Stimulated activated CD8-positive, alpha-beta memory T cell treated with anti-CD3 and anti-CD28 coated beads, Interleukin-4, amount 100 ng/mL, for 1 hour (primary cell): Measurements from ENCODE around the gene CEP104.

Source experiments
- DNase-seq, 2 donors: peaks; one replicate each; pipeline ENCODE4 v3.0.0-alpha.2; 2020; ENCODE audit warnings: low read depth in 2 of 2, low spot score in 1 of 2

CEP104 gene

DNA sequence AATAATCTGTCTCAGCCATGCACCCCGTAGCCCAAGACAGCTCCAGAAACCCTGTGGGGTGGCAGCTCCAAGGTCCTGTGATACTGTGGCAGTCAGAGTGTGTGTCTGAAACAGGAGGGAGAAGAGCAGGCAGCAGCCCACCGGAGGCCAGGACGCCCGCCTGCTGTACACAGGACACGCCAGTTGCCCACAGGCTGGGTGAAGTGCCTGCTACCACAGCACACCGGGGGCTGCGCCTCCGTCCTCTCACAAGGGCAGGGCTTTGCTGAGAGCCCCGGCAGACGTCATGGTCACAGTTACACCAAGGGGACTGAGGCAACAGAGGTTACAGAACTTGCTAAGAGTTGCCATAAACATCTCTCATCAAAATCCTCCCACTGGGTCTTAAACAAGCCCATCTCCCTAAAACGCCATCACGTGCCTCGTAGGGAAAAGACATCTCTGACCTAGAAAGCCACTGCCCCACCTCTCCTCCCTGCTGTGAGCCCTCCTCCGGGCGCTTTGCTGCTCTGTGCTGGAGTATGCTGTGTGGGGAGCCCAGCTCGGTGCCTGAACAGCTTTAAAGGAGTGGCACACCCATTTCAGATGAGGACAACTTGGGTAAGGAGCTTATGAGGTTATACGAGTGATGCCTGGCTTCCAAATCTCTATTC is 37.7 kb upstream of the CEP104 start:
- no peak for DNase-seq

DNA sequence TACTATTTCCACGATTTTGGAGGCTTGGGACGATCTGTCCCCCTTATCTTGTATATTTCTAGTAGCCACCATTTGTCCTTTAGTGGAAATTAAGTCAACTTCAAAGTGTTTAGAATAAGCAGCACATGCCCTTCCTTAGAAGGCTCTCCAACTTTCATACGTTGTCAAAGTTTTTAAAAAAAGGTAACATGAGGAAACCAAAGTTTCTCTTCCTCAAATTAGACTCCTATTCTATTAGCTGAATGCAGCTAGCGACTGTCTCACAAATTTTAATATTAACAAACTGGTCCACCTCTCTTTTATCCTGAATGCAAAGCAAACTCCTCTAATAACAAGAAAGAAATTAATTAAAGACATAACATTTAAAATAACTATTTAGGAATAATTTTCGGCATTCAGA is 36.2 kb upstream of the CEP104 start:
- DNase-seq = no peak

DNA sequence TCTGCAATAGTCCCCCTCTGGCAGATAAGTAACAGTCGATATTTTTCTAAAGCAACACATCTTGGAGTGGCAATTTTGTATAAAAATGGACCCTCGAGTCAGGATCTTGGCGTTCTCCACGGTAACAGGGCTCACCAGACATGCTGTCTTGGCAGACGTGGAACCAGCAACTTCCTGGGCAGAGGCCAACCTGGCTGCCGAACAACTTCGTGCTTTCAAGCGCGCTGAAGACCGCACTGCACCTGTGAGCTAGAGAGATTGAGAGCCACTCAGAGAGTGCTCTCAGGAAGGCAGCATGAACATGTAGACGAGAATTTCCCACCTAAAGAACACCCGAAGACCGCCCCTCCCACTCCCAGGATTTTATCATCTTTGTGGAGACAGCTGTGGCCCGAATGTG is 35.7 kb upstream of the CEP104 start:
- DNase-seq = no peak

DNA sequence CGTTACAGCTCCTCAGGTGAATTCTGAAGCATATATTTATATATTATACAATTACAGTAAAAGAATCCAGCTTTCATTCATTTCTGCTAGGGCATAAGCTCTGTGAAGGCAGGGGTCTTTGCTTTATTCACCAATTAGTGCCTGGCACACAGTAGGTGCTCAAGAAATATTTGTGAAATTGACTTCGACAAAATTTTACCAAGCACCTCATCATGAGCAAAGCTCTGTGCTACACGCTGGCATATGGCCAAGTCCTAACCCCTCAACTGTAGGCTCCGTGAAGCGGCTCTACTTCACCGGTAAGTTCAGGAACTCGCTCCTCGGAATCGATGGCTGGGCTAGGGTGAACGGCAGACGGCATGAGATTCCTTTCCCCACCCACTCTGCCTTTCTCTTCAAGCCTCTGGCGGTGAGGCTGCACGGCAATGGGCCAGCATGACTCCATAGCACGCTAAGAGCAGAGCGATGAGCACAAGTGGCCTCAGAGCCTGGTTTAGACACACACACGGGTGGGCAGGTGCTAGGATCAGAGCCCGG is 34.4 kb upstream of the CEP104 start:
- DNase-seq = no peak

DNA sequence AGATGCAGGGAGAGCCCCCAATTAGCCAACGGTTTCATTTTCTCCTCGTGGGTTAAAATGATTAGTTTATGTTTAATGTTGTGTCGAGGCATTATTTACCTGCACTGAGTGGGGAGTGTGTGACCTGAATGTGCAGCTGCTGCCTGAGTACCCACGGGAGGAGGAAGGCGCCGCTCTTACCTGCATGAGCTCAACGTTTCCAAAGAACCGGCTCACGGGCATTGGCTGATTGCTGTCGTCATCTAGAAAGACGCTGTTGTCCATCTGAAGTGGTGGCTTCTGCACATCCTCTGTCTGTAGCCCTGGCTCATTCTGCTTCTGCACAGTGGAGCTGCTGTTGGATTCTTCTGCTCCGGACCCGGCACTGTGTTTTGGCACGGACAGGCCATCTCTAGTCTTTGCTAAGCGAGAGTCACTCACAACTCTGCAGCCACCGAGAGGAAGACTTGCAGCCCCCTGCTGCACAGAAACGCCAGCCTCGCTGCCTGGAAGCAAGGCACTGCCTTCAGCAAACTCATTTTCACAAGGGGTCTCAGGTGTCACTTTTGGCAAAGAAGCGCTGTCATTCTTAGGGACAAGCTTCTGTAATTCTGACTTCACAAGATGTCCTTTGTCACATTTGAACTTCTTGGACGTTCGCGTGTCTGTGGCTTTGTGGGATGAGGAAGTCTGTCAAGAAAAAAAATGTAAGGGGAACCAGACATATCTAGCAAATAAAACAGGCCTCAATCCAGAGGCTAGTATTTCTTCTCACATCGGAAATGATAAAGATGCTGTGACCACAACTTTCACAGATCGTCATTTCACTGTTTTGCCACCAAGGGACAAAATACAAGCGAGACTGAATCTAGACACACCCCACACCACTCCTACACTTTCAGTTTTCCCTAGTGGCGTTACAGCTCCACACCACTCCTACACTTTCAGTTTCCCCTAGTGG is 33.6 kb upstream of the CEP104 start:
- DNase-seq = no peak

DNA sequence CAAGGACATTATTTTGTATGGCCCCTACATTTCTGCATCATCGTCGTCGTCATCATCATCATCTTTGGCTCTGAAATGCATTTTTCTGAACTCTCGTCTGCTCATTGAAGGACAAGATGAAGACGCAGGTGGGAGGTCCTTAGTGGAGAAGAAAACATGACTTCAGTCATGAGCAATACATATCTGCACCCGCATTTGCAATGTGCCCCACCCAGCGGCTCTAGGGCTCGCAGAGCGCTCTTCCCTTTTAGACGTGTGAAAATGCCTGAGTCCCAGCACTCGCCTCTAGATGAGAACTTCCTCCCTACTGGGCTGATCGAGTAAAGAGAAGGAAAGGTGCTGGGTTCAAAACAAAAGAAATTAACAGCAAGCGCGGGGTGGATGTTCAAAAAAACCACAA is 32.9 kb upstream of the CEP104 start:
- DNase-seq = no peak

DNA sequence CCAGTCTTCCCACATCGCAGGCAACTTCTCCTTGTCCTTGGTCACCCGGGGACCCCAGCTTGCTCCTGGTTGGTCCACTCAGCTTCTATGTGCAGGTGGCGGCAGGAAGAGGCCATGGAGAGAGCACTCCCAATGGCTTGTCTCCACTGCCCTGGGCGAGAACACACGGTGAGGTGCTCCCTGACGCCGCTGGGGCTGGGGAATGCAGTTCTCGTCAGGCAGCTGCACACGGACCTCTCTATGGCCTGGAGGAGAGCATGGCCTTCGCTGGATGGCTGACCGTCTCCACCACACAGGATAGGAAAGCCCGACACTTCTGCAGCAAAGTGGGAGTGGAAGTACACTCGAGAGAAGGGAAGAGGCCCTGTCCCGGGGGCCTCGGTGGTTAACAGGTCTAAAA is 31.3 kb upstream of the CEP104 start:
- no peak for DNase-seq

DNA sequence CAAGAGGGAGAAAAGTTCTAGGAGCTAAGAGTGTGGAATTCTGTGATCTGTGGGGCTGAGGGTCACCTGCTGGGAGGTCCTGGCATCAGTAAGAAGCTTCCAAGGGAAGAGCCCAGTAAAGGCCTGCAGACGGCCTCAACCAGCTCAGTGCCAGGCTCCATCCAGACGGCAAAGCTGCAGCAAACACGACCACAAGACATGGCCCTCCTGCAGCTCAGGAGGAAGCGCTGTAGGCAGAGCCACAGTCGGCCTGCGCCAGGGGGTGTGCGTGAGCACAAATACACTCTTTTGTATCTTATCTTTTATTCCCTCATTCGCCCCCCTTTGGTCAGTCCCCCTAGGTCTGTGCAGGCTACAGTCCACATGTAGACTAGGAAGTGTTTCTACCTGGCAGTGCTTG is 29.7 kb upstream of the CEP104 start:
- no peak for DNase-seq

DNA sequence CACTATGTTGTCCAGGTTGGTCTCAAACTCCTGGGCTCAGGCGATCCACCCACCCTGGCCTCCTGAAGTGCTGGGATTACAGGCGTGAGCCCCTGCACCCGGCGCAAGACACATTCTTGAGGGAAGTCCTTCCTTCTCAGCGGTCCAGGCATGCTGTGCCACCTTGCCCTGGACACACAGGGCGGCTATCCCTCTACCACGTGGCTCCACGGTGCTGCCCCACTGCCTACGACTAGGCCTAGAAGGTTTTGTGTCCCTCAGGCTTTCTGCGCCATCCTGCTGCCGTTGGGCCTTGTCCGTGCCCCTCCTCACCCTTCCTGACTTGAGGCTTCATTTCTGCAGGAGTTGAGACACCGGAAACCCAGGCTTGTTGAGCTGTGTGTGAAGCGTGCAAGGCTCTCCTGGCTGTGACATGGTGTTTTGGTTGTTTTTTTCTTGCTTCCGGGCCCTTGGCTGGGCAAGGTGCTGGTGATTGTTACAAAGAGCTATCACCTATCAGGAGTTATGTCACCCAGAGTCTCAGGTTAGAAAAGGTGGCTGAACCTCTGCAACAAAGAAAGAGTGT is 29.2 kb upstream of the CEP104 start:
- DNase-seq = no peak

DNA sequence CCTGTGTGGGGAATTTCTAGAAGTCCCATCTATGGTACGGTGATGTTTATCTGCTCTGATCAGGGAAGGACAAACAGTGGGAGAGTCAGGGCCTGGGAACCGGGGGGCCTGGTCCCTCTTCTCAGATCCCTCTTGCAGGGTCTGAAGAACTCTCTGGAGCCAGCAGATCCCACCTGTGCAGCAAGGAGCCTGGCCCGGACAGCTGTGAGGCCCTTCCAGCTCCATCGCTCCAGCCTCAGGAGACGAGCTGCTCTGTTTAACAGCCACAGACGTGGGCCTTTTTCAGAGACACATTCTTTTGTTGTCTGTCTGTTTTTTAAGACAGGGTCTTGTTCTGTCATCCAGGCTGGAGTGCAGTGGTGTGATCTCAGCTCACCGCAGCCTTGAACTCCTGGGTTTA is 28.6 kb upstream of the CEP104 start:
- no peak for DNase-seq

DNA sequence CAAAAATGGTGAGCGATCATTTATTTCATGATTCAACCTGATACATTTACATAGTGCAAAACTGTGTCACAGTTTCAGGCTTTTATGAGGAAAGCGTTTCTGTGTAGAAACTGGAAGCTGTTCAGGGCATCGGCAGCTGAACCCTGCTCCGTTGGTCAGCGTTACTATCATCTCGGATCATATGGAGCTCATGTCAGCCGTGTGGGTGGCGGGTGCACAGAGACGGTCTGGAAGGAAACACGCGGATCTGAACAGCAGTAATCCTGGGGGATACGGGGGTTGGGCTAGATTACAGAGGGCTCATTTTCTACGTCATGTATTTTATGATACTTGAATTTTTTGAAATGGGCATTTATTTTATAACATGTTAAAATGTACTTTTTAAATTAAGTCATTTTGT is 28.0 kb upstream of the CEP104 start:
- DNase-seq = no peak

DNA sequence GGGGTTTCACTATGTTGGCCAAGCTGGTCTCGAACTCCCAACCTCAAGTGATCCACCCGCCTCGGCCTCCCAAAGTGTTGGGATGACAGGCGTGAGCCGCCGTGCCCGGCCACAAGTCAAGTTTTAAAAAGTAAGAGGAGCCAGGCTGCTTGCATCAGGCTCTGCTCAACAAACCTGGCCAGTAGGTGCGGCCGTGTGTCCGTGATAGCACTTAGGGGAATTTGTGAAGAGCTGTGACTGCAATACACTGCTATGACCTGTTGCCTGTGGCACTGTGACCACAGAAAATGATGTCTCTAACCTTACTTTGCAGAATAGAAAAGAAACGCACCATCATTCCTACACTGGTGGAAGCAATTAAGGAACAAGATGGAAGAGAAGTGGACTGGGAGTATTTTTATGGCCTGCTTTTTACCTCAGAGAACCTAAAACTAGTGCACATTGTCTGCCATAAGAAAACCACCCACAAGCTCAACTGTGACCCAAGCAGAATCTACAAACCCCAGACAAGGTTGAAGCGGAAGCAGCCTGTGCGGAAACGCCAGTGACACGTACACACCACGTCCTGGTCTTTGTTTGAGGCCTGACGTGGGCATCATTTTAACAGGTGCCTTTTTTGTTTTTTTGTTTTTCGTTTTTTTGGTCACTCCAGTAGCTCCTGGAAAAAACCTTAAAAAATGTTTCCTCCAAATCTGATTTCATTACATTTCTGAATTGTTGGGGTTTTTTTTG is 26.3 kb upstream of the CEP104 start:
- no peak for DNase-seq

DNA sequence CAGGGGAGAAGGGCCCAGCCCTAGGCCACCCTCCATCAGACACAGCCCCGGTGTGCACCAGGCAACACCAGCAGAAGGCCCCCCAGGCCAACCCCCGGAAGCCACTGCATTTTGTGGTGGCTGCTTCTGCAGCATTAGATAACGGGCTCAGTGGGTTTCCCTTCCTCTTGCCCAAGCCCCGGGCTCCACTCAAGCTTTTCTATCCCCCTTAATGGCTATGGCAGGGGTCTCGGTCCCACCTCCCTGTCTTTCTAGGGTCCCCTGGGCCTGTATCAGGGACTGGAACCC is 24.1 kb upstream of the CEP104 start:
- DNase-seq = no peak

DNA sequence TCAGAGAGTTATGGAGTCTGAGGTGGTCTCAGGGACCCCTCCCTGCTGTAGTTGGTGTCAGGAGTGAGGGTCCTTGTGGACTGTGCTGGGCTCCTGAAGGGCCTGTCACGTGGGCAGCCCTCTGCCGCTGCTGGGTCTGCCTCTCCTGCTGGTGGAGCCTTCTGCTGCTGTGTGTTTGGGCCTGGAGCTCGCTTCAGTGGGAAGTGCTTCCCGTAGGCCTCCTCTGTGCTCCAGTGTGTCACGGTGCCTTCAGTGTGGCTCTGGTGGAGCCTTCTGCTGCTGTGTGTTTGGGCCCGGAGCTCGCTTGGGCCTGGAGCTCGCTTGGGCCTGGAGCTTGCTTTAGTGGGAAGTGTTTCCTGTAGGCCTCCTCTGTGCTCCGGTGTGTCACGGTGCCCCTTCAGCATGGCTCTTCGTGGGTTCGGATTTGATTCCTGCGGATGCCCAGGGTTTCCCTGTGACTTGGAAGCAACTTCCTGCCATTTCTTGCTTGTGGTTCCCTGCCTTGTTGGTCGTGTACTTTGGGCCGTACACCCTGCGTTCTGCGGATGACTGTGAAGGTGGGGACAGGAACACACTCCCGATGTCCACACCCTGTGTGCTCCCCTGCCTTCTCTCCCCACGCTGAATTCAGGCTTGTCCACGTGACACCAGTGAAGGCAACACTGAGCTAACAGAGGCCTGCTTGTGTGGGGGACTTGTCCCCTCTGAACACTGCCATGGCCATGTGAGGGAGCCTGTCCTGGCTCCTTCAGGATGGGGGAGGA is 23.6 kb upstream of the CEP104 start:
- no peak for DNase-seq

DNA sequence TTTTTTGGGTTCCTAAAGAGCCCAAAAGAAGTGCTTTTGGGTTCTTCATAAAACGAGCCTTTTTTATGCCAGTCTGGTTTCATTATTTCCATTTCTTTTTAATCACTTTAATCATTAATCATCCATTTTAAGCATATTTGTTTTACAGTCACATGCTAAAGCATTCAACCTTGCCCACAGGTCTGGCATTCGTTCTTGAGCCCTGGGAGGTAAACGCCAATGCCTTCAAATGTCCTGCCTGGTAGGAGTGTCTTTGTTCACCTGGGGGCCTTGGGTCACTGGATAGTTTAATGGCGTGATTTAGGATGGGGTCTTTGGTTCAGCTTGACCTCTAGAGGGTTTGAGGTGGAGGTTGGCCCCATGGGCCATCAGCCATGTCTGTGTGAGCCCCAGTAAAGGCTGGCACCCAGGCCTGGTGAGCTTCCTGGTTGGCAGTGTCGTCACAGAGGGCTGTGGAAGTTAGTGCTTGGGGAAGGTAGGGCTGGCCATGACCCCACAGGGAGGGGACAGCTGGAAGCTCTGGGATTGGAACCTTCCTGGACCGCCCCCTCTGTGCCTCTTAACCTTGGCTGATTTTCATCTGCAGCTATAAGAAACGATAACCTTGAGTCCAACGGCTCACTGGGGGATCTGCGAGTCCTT is 22.9 kb upstream of the CEP104 start:
- no peak for DNase-seq

DNA sequence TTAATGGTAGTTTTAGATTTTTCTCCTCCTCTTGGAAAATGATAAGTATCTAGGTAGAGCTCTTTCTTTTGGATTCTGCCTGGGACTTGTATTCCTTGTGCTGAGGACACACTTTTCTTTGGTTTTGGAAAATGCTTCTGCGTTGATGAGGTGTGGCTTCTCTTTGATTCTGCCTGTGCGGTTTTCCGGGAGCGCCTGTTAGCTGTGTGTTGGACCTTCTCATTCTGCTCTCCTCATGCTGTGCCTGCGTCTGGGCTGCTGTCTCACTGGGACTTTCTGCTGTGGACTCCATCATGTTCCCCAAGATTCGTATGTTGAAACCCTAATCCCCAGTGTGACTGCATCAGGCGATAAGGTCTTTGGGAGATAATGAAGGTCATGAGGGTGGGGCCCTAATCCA is 22.1 kb upstream of the CEP104 start:
- DNase-seq = no peak

DNA sequence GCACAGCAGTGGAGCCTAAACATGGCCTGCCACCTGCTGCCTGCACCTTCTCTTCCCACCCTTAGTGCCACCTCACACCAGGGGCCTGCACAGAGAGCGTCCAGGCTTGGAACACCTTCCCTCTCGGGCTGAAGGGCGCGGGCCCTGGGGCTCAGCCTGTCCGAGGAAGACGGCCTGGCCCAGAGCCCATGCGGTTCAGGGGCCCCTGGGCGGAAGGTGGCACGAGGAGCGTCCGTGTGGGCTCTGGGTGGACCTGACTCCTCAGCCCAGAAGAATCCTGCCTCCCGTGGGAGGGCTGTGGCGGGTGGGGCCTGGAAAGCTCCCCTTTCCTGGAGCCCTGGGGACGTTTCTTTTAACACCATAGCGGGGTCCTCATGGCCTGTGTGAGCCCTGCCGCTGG is 19.7 kb upstream of the CEP104 start:
- DNase-seq = no peak

DNA sequence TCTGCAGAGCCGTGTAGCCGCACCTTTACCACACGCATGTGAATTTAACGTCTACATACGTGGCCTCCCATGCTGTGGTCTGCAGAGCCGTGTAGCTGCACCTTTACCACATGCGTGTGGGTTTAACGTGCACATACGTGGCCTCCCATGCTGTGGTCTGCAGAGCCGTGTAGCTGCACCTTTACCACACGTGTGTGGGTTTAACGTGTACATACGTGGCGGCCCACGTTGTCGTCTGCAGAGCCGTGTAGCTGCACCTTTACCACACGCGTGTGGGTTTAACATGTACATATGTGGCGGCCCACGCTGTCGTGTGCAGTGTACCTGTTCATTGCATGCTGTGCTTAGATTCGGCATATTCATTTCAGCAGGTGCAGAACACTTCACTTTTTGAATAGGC is 17.7 kb upstream of the CEP104 start:
- no peak for DNase-seq

DNA sequence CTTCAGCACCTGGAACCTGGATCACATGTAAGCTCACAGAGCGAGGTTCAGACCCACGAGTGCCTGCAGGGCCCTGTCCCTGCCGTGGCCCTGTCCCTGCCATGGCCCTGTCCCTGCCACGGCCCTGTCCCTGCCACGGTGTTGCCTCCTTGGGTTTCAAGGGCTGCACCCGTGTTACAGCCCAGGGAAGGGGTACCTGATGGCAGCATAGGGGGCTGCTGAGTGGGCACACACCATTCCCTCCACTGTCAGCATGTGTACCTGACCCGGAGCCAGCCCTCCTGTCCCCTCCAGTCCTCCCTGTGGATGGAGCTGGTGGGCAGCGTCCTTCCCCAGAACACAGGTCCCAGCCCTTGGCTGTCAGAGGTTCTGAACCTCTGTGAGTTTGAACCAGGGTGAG is 15.5 kb upstream of the CEP104 start:
- no peak for DNase-seq

DNA sequence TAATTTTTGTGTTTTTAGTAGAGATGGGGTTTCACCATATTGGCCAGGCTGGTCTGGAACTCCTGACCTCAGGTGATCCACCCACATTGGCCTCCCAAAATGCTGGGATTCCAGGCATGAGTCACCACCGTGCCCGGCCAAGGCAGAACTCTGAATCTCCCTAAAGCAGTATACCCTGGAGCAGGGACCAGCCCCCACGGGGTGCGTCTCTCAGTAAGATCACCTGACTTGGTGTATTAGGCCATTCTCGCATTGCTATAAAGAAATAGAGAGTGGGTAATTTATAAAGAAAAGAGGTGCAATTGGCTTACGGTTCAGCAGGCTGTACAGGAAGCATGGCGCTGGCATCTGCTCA is 14.4 kb upstream of the CEP104 start:
- no peak for DNase-seq
